PC-9 (cell line): ENCODE data around the gene PEPD. TPM values are rescaled to one million over a fixed set of nuclear protein-coding genes. Genes with fewer than 3 reads are reported as not detected.

Experiments used
- BruUV-seq: library from RNA; stranded (reverse); fragments of 400-500 nt; replicated peaks from 2 replicates; lab custom pipeline; 2021; lab: Mats Ljungman, UMichigan
- CTCF ChIA-PET: fragments of 300-600 bp; sonication (Branson Sonifier 250); formaldehyde crosslinking; loops from one replicate; lab custom pipeline; 2022; ENCODE audit warnings: antibody characterized with exemption; lab: Charles Lee
- POLR2A ChIA-PET: fragments of 300-600 bp; sonication (Branson Sonifier 250); formaldehyde crosslinking; loops from one replicate; lab custom pipeline; 2022; ENCODE audit warnings: antibody characterized with exemption; ENCODE audit not compliant: unreplicated experiment; lab: Charles Lee
- DNase-seq, 2 experiments: peaks; one replicate each; pipeline versions ENCODE4 v3.0.0 to v3.0.0-alpha.2; 2015 to 2022; ENCODE audit warnings: mixed read lengths in 1 of 2
- H2AFZ ChIP-seq: fragments of 200-600 bp; sonication (generic); 2 replicates; pipeline ENCODE4 v1.8.1; 2017; ENCODE audit warnings: antibody characterized with exemption
- H3F3A ChIP-seq: fragments of 200-600 bp; sonication (generic); 2 replicates; pipeline ENCODE4 v1.8.1; 2017; ENCODE audit warnings: antibody characterized with exemption, mild to moderate bottlenecking, low read depth; ENCODE audit not compliant: insufficient read depth
- H3K27ac ChIP-seq: fragments of 200-600 bp; sonication (generic); 2 replicates; pipeline ENCODE4 v1.6.1; 2016; ENCODE audit warnings: mixed run types
- H3K27me3 ChIP-seq: fragments of 200-600 bp; sonication (generic); 2 replicates; pipeline ENCODE4 v1.6.1; 2016; ENCODE audit warnings: low read depth, mixed run types; ENCODE audit not compliant: insufficient read depth
- H3K36me3 ChIP-seq: fragments of 200-600 bp; sonication (generic); 2 replicates; pipeline ENCODE4 v1.6.1; 2016; ENCODE audit warnings: low read depth, mixed run types
- H3K4me1 ChIP-seq: fragments of 200-600 bp; sonication (generic); replicated peaks from 2 replicates; pipeline ENCODE4 v1.6.1; 2016; ENCODE audit warnings: mixed run types; ENCODE audit not compliant: insufficient read depth
- H3K4me2 ChIP-seq: fragments of 200-600 bp; sonication (generic); 2 replicates; pipeline ENCODE4 v1.6.1; 2017; ENCODE audit warnings: mixed run types
- H3K4me3 ChIP-seq: fragments of 200-600 bp; sonication (generic); 2 replicates; pipeline ENCODE4 v1.6.1; 2016; ENCODE audit warnings: mixed run types
- H3K79me2 ChIP-seq: fragments of 200-600 bp; sonication (generic); 2 replicates; pipeline ENCODE4 v1.6.1; 2017; ENCODE audit warnings: low read depth, mixed run types
- H3K9me2 ChIP-seq: fragments of 200-600 bp; sonication (generic); 2 replicates; pipeline ENCODE4 v1.8.1; 2017; ENCODE audit warnings: mild to moderate bottlenecking; ENCODE audit not compliant: insufficient read depth
- H3K9me3 ChIP-seq: fragments of 200-600 bp; sonication (generic); 2 replicates; pipeline ENCODE4 v1.8.1; 2016; ENCODE audit warnings: low read depth; ENCODE audit not compliant: insufficient read depth
- H4K20me1 ChIP-seq: fragments of 200-600 bp; sonication (generic); 2 replicates; pipeline ENCODE4 v1.8.1; 2017; ENCODE audit not compliant: insufficient read depth
- EZH2 ChIP-seq: fragments of 200-600 bp; sonication (generic); IDR thresholded peaks from 2 replicates; pipeline ENCODE4 v1.8.0; 2017; ENCODE audit warnings: antibody characterized with exemption, low read depth
- intact Hi-C: fragments of 100-400 bp; cut with micrococcal nuclease; formaldehyde crosslinking; loops from one replicate; pipeline ENCODE4 v1.10.0; 2022; ENCODE audit not compliant: unreplicated experiment
- total RNA-seq: library from RNA; stranded (reverse); gene quantifications from 2 replicates; pipeline ENCODE4 v1.2.3, GENCODE V29; 2021
- TF ChIP-seq, protein P1 (sequence below): fragments of 200-600 bp; sonication (generic); conservative IDR thresholded peaks from 2 replicates; pipeline ENCODE4 v1.6.1; 2017; ENCODE audit warnings: mixed run types, antibody characterized with exemption, mild to moderate bottlenecking, moderate library complexity

PEPD gene
- total RNA-seq, 1 experiment from 2014 or later = 71.0 TPM

DNA sequence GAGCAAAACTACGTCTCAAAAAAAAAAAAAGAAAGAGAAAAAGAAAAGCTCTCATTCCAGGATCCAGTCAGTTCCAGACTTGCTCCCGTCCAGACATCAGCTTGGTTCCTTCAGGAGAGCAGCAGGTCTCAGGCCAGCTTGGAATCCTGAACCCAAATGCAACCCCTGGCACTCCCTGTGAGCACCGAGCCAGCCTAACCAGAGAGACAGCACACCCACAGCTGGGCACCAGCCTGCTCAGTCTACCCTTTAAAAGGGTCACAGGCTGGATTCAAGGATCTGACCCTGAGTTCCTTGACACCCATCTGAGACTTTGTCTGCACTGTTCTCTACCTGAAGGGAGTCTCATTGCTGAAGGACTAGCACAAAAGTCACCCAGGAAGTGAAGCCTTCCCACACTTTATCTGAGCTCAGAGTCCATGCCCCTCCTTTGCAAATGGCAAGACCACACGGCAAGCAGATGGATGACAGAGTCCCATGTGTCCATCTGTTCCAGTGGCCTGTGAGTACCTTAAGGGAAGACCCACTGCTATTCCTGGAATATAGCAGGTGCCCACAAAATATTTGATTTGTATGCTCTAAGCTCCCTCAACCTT lies 1.4 kb downstream of the PEPD start:
- CTCF ChIA-PET = interaction anchor here (0.6 kb wide), 1 partner anchor 217 kb away, joined by 3 read pairs; no protein-coding TSS in a partner anchor
- TF ChIP-seq, protein P1, sequence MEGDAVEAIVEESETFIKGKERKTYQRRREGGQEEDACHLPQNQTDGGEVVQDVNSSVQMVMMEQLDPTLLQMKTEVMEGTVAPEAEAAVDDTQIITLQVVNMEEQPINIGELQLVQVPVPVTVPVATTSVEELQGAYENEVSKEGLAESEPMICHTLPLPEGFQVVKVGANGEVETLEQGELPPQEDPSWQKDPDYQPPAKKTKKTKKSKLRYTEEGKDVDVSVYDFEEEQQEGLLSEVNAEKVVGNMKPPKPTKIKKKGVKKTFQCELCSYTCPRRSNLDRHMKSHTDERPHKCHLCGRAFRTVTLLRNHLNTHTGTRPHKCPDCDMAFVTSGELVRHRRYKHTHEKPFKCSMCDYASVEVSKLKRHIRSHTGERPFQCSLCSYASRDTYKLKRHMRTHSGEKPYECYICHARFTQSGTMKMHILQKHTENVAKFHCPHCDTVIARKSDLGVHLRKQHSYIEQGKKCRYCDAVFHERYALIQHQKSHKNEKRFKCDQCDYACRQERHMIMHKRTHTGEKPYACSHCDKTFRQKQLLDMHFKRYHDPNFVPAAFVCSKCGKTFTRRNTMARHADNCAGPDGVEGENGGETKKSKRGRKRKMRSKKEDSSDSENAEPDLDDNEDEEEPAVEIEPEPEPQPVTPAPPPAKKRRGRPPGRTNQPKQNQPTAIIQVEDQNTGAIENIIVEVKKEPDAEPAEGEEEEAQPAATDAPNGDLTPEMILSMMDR = no peak
- TF ChIP-seq EZH2 = no peak
- no TSS peak for BruUV-seq
- Histone ChIP-seq H3K27ac (no peak overlapping the region), H3K9me3 (no peaks in the 10 kb centered on the region), H3K27me3 (peaks cover 8% of the 10 kb centered on the region; the same call in 1 of the 2 replicates), H3K79me2 (no peaks in the 10 kb centered on the region), H2AFZ (no peak overlapping the region), H3K4me1 (peaks cover 12% of the 10 kb centered on the region), H3K4me3 (no peak overlapping the region), H3K4me2 (peak overlapping the region; percentile 93), H3K9me2 (no peaks in the 10 kb centered on the region), H3K36me3 (no peaks in the 10 kb centered on the region), H3F3A (no peaks in the 10 kb centered on the region), H4K20me1 (0 out of 2 replicates have a peak, but pooled peaks cover 5% of the 10 kb centered on the region)
- DNase-seq = no peak
- POLR2A ChIA-PET = no interaction called here
- intact Hi-C loops = loop anchor here (10.0 kb wide), 1 partner anchor 85 kb away; no protein-coding TSS in a partner anchor

DNA sequence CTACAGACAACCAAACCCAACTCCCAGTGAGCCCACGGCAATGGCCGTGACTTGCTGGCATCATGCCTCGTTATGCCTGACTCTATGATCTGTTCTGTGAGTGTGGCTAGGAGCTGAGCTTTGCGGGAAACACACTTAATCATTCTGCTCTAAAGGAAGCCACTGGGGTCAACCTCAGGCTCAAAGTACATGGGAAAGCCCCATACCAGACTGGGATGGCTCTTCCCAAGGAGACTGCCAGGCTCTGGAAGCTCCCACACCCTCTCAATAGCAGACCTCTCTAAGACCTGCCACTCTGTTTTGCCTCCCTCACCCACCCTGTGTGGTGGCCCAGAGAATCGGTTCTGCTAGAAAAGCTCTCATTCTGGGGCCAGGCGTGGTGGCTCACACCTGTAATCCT lies 2.2 kb downstream of the PEPD start:
- Histone ChIP-seq H3K4me2 (no peak overlapping the region), H2AFZ (no peak overlapping the region), H3F3A (no peaks in the 10 kb centered on the region), H3K4me1 (peaks cover 12% of the 10 kb centered on the region), H4K20me1 (0 out of 2 replicates have a peak, but pooled peaks cover 5% of the 10 kb centered on the region), H3K36me3 (no peaks in the 10 kb centered on the region), H3K9me3 (no peaks in the 10 kb centered on the region), H3K9me2 (no peaks in the 10 kb centered on the region), H3K4me3 (no peak overlapping the region), H3K27me3 (peaks cover under 1% of the 10 kb centered on the region; the same call in 1 of the 2 replicates), H3K79me2 (no peaks in the 10 kb centered on the region), H3K27ac (no peak overlapping the region)
- ChIA-PET POLR2A (no interaction called here), CTCF (no interaction called here)
- DNase-seq = no peak
- no TSS peak for BruUV-seq
- TF ChIP-seq, protein P1 = no peak
- no peak for TF ChIP-seq EZH2
- intact Hi-C loops = no loop called here

DNA sequence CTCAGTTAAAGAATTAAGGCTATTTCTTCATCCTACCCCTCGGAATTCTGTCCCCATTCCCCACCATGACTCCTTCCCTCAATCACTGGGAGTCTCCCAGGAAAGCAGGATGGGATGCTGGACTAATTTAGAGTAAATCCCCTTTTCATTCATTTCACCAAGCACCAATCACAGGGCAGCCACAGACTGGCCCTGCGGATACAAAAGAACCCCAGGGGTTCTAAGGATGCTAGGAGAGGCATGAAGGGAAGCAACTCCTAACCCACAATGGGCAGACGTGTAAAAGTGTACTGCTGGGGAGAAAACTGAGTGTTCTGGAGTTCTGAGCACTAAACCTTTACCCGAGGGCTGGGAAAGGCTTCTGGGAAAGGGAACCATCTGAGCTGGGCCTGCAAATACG lies 3.0 kb downstream of the PEPD start:
- no peaks in the 10 kb centered on the region for H3K9me2 ChIP-seq
- no peaks in the 10 kb centered on the region for H3K9me3 ChIP-seq
- H2AFZ ChIP-seq = no peak overlapping the region
- H4K20me1 ChIP-seq = 0 out of 2 replicates have a peak, but pooled peaks cover 5% of the 10 kb centered on the region
- H3K27me3 ChIP-seq = no peaks in the 10 kb centered on the region
- H3K4me3 ChIP-seq = no peak overlapping the region
- no peak for DNase-seq
- no peak overlapping the region for H3K4me2 ChIP-seq
- ChIA-PET POLR2A (no interaction called here), CTCF (no interaction called here)
- no TSS peak for BruUV-seq
- intact Hi-C loops = no loop called here
- no peaks in the 10 kb centered on the region for H3F3A ChIP-seq
- no peak overlapping the region for H3K27ac ChIP-seq
- peaks cover 12% of the 10 kb centered on the region for H3K4me1 ChIP-seq
- no peak for TF ChIP-seq EZH2
- TF ChIP-seq, protein P1 = no peak
- no peaks in the 10 kb centered on the region for H3K79me2 ChIP-seq
- H3K36me3 ChIP-seq = no peaks in the 10 kb centered on the region
